Thyroid gland (tissue), 4 donors: Measurements from ENCODE around the gene UTS2R.

Experiments used
- POLR2A ChIP-seq, 2 donors: fragments of 450-650 bp; IDR thresholded peaks; one replicate each; pipeline ENCODE4 v1.6.1; 2017; ENCODE audit warnings: antibody characterized with exemption in 2 of 2, mild to moderate bottlenecking in 2 of 2, moderate library complexity in 1 of 2
- TF ChIP-seq, protein P1 (sequence below), 6 experiments: fragments of 200-600 bp in 3 of 6; fragments of 450-650 bp in 3 of 6; sonication (generic) in 3 of 6; IDR thresholded peaks; one replicate each; pipeline ENCODE4 v1.5.1; 2016 to 2019; ENCODE audit warnings: antibody characterized with exemption in 6 of 6, mild to moderate bottlenecking in 2 of 6, inconsistent platforms in 1 of 6, moderate library complexity in 1 of 6

DNA sequence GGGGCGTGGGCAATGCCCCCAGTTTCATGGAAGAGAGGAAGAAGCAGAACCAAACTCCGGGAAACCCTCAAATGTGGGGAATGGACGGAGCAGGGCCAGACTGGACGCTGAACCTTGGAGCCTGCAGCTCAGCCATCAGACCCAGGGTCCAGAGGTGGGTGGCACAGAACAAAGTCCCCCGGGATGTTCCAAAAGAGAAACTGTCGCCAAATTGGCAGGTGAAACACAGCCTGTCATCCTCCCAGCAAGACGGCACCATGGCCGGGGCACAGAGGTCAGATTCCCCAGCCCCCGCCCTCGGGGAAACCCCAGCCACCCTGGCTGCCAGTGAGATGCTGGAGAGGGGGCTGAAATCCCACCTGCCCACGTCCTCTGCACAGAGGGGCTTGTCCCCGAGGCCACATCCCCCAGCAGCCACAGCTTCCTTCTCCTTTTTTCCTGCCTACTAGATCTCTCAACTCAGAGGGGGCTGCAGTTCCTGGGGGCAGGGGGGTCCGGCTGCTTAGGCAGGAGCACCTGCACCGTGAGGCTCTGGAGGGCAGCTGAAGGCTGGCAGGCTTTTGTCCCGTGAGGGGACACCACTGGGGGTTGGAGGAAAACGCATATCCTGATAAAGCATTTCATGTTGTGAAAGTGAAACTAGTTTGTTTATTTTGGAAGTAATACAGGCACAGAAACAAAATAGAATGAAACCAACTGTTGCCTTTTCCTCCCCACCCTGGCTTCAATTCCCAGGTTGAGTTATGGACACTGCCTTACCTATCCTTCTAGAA is 36.8 kb upstream of the UTS2R start:
- TF ChIP-seq, protein P1, sequence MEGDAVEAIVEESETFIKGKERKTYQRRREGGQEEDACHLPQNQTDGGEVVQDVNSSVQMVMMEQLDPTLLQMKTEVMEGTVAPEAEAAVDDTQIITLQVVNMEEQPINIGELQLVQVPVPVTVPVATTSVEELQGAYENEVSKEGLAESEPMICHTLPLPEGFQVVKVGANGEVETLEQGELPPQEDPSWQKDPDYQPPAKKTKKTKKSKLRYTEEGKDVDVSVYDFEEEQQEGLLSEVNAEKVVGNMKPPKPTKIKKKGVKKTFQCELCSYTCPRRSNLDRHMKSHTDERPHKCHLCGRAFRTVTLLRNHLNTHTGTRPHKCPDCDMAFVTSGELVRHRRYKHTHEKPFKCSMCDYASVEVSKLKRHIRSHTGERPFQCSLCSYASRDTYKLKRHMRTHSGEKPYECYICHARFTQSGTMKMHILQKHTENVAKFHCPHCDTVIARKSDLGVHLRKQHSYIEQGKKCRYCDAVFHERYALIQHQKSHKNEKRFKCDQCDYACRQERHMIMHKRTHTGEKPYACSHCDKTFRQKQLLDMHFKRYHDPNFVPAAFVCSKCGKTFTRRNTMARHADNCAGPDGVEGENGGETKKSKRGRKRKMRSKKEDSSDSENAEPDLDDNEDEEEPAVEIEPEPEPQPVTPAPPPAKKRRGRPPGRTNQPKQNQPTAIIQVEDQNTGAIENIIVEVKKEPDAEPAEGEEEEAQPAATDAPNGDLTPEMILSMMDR (IDR thresholded peaks at IDR 0.05) = no peak
- no peak for TF ChIP-seq POLR2A (IDR thresholded peaks at IDR 0.05)
